GM19035 (cell line): Measurements from ENCODE around the gene HOXD1.

ENCODE experiments used
- ATAC-seq: cut with Tn5 transposase; IDR thresholded peaks from one replicate; pipeline ENCODE4 v1.9.1; 2021; ENCODE audit not compliant: unreplicated experiment

HOXD1 gene

GRCh38 chr2:176234940-176235339 is 46.5 kb downstream of the HOXD1 start:
- ATAC-seq, result no peak

DNA sequence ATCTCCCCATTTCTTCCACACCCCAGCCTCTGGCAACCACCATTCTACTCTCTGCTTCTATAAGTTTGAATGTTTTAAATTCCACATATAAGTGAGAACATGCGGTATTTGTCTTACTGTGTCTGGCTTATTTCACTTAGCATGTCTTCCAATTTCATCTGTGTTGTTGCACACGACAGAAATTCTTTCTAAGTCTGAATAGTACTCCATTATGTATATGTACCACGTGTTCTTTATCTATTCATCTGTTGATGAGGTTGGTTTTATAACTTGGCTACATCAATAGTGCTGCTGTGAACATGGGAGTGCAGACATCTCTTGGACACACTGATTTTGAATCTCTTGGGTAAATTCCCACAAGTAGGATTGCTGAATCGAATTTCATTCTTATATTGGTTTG is 49.0 kb downstream of the HOXD1 start:
- no peak for ATAC-seq

GRCh38 chr2:176239031-176239430 is 50.6 kb downstream of the HOXD1 start:
- no peak for ATAC-seq

GRCh38 chr2:176240301-176240700 is 51.8 kb downstream of the HOXD1 start:
- no peak for ATAC-seq
